Activated T-helper 2 cell treated with anti-CD3 and anti-CD28 coated beads, Interferon-gamma antibody, Interleukin-2, Interleukin-4, amounts not matched to agents 10 μg/mL and 5 μg/mL and 100 μg/mL, durations not matched to agents 14 hours and 24 hours and 36 hours (primary cell): ENCODE measurements around the gene MB21D2. TPM values are rescaled to one million over a fixed set of nuclear protein-coding genes. Genes with fewer than 3 reads are reported as not detected.

Experiments
- DNase-seq: peaks from one replicate; pipeline ENCODE4 v3.0.0; 2021; ENCODE audit warnings: low spot score
- H3K27ac Mint-ChIP-seq: one replicate; pipeline ENCODE4 v1.8.0; 2021; ENCODE audit warnings: mixed read lengths
- H3K27me3 Mint-ChIP-seq: one replicate; pipeline ENCODE4 v1.8.0; 2021; ENCODE audit warnings: low read depth, mixed read lengths
- H3K36me3 Mint-ChIP-seq: one replicate; pipeline ENCODE4 v1.8.0; 2021; ENCODE audit warnings: low read depth, mixed read lengths
- H3K4me1 Mint-ChIP-seq: one replicate; pipeline ENCODE4 v1.8.0; 2021; ENCODE audit warnings: low read depth, mixed read lengths
- H3K4me3 Mint-ChIP-seq: one replicate; pipeline ENCODE4 v1.8.0; 2021; ENCODE audit warnings: low read depth, mild to moderate bottlenecking, moderate library complexity, mixed read lengths
- H3K9me3 Mint-ChIP-seq: one replicate; pipeline ENCODE4 v1.8.0; 2021; ENCODE audit warnings: mixed read lengths
- intact Hi-C: fragments of 100-400 bp; cut with micrococcal nuclease; formaldehyde crosslinking; loops from one replicate; pipeline ENCODE4 v1.15.1; 2023
- total RNA-seq: library from RNA; stranded (reverse); gene quantifications from 2 replicates; pipeline ENCODE4 v1.2.3, GENCODE V29; 2022

MB21D2 gene
- total RNA-seq, 1 donor from 2014 or later, result 17.7 TPM

- peaks cover 50% of the 10 kb centered on the region for H3K4me1 Mint-ChIP-seq
- H3K27ac Mint-ChIP-seq, result no peak overlapping the region
- intact Hi-C loops, result no loop called here
- H3K36me3 Mint-ChIP-seq, result peaks cover 67% of the 10 kb centered on the region
- no peak for DNase-seq
- peaks cover 3% of the 10 kb centered on the region for H3K27me3 Mint-ChIP-seq
- no peak overlapping the region for H3K4me3 Mint-ChIP-seq
- H3K9me3 Mint-ChIP-seq, result peaks cover 9% of the 10 kb centered on the region
Measured at GRCh38 chr3:192901435-192901834, 16.2 kb downstream of the MB21D2 start.

- no peak for DNase-seq
- Mint-ChIP-seq H3K9me3 (peaks cover 9% of the 10 kb centered on the region), H3K27me3 (peaks cover 12% of the 10 kb centered on the region), H3K4me1 (peaks cover 55% of the 10 kb centered on the region), H3K27ac (peak overlapping the region; percentile 79), H3K36me3 (peaks cover 65% of the 10 kb centered on the region), H3K4me3 (no peak overlapping the region)
- intact Hi-C loops, result loop anchor here (1.0 kb wide), 6 partner anchors 8 to 80 kb away; no protein-coding TSS in a partner anchor
Measured at GRCh38 chr3:192899540-192899982, 18.1 kb downstream of the MB21D2 start.

GRCh38 chr3:192897005-192897404 is 20.7 kb downstream of the MB21D2 start:
- Mint-ChIP-seq H3K36me3 (peaks cover 42% of the 10 kb centered on the region), H3K27me3 (peaks cover 10% of the 10 kb centered on the region), H3K4me3 (no peak overlapping the region), H3K27ac (no peak overlapping the region), H3K9me3 (peaks cover 5% of the 10 kb centered on the region), H3K4me1 (peaks cover 67% of the 10 kb centered on the region)
- intact Hi-C loops, result no loop called here
- DNase-seq, result no peak

GRCh38 chr3:192896208-192896607 is 21.4 kb downstream of the MB21D2 start:
- H3K4me3 Mint-ChIP-seq, result no peak overlapping the region
- peaks cover 5% of the 10 kb centered on the region for H3K9me3 Mint-ChIP-seq
- H3K27ac Mint-ChIP-seq, result no peak overlapping the region
- intact Hi-C loops, result no loop called here
- H3K36me3 Mint-ChIP-seq, result peaks cover 40% of the 10 kb centered on the region
- peaks cover 10% of the 10 kb centered on the region for H3K27me3 Mint-ChIP-seq
- H3K4me1 Mint-ChIP-seq, result peaks cover 73% of the 10 kb centered on the region
- DNase-seq, result no peak

GRCh38 chr3:192894676-192895075 is 23.0 kb downstream of the MB21D2 start:
- peaks cover 3% of the 10 kb centered on the region for H3K9me3 Mint-ChIP-seq
- intact Hi-C loops, result no loop called here
- peak overlapping the region; percentile 51 for H3K27ac Mint-ChIP-seq
- H3K4me3 Mint-ChIP-seq, result no peak overlapping the region
- H3K27me3 Mint-ChIP-seq, result peaks cover 10% of the 10 kb centered on the region
- peaks cover 79% of the 10 kb centered on the region for H3K4me1 Mint-ChIP-seq
- DNase-seq, result no peak
- peaks cover 29% of the 10 kb centered on the region for H3K36me3 Mint-ChIP-seq

- Mint-ChIP-seq H3K4me1 (peaks cover 79% of the 10 kb centered on the region), H3K36me3 (peaks cover 18% of the 10 kb centered on the region), H3K27ac (peak overlapping the region; percentile 82), H3K9me3 (no peaks in the 10 kb centered on the region), H3K4me3 (peak overlapping the region; percentile 34), H3K27me3 (peaks cover 10% of the 10 kb centered on the region)
- DNase-seq, result peak; percentile 77
- intact Hi-C loops, result loop anchor here (1.0 to 2.0 kb wide), 7 partner anchors 14 to 216 kb away; no protein-coding TSS in a partner anchor
Measured at GRCh38 chr3:192892981-192893700, 24.5 kb downstream of the MB21D2 start.

- Mint-ChIP-seq H3K4me3 (no peak overlapping the region), H3K27me3 (peaks cover 6% of the 10 kb centered on the region), H3K9me3 (no peaks in the 10 kb centered on the region), H3K36me3 (peaks cover 16% of the 10 kb centered on the region), H3K4me1 (peaks cover 79% of the 10 kb centered on the region), H3K27ac (peak overlapping the region; percentile 30)
- no peak for DNase-seq
- intact Hi-C loops, result no loop called here
Measured at GRCh38 chr3:192890347-192891335, 27.0 kb downstream of the MB21D2 start.

GRCh38 chr3:192889679-192890078 is 28.0 kb downstream of the MB21D2 start:
- H3K27ac Mint-ChIP-seq, result no peak overlapping the region
- H3K36me3 Mint-ChIP-seq, result peaks cover 19% of the 10 kb centered on the region
- DNase-seq, result no peak
- intact Hi-C loops, result no loop called here
- no peak overlapping the region for H3K4me3 Mint-ChIP-seq
- no peaks in the 10 kb centered on the region for H3K9me3 Mint-ChIP-seq
- peaks cover 4% of the 10 kb centered on the region for H3K27me3 Mint-ChIP-seq
- H3K4me1 Mint-ChIP-seq, result peaks cover 76% of the 10 kb centered on the region

GRCh38 chr3:192888190-192888589 is 29.5 kb downstream of the MB21D2 start:
- intact Hi-C loops, result no loop called here
- no peak for DNase-seq
- Mint-ChIP-seq H3K4me1 (peaks cover 61% of the 10 kb centered on the region), H3K9me3 (no peaks in the 10 kb centered on the region), H3K27ac (no peak overlapping the region), H3K36me3 (peaks cover 17% of the 10 kb centered on the region), H3K27me3 (peaks cover 2% of the 10 kb centered on the region), H3K4me3 (no peak overlapping the region)

- Mint-ChIP-seq H3K27me3 (peaks cover 2% of the 10 kb centered on the region), H3K27ac (no peak overlapping the region), H3K36me3 (peaks cover 17% of the 10 kb centered on the region), H3K9me3 (no peaks in the 10 kb centered on the region), H3K4me1 (peaks cover 57% of the 10 kb centered on the region), H3K4me3 (no peak overlapping the region)
- intact Hi-C loops, result no loop called here
- DNase-seq, result no peak
Measured at GRCh38 chr3:192887701-192888100, 30.0 kb downstream of the MB21D2 start.

GRCh38 chr3:192887047-192887446 is 30.6 kb downstream of the MB21D2 start:
- peaks cover 55% of the 10 kb centered on the region for H3K4me1 Mint-ChIP-seq
- peak overlapping the region; percentile 17 for H3K4me3 Mint-ChIP-seq
- DNase-seq, result no peak
- H3K27ac Mint-ChIP-seq, result peak overlapping the region; percentile 75
- H3K36me3 Mint-ChIP-seq, result peaks cover 17% of the 10 kb centered on the region
- H3K9me3 Mint-ChIP-seq, result no peaks in the 10 kb centered on the region
- intact Hi-C loops, result no loop called here
- peaks cover 2% of the 10 kb centered on the region for H3K27me3 Mint-ChIP-seq

- intact Hi-C loops, result no loop called here
- Mint-ChIP-seq H3K4me3 (no peak overlapping the region), H3K9me3 (no peaks in the 10 kb centered on the region), H3K36me3 (peaks cover 15% of the 10 kb centered on the region), H3K4me1 (peaks cover 39% of the 10 kb centered on the region), H3K27me3 (peaks cover 2% of the 10 kb centered on the region), H3K27ac (peak overlapping the region; percentile 59)
- DNase-seq, result no peak
Measured at GRCh38 chr3:192884777-192885773, 32.6 kb downstream of the MB21D2 start.
